H1 (cell line): ENCODE results near the gene IFNAR2. TPM values are rescaled to one million over a fixed set of nuclear protein-coding genes. Genes with fewer than 3 reads are reported as not detected.

ENCODE experiments used
- CTCF ChIA-PET: fragments of 300-600 bp; sonication (Branson Sonifier 250); formaldehyde crosslinking; loops from one replicate; lab custom pipeline; 2021; ENCODE audit not compliant: partially characterized antibody; lab: Charles Lee
- POLR2A ChIA-PET: fragments of 300-600 bp; sonication (Branson Sonifier 250); formaldehyde crosslinking; loops from one replicate; lab custom pipeline; 2021; ENCODE audit warnings: inconsistent platforms; ENCODE audit not compliant: partially characterized antibody; lab: Charles Lee
- DNase-seq, 2 experiments: peaks; one replicate each; pipeline versions ENCODE4 v3.0.0 to v3.0.0-alpha.2; 2010 to 2022; ENCODE audit warnings: low spot score in 2 of 2, low read depth in 1 of 2, mixed read lengths in 1 of 2
- FAIRE-seq: peaks from 2 replicates; lab custom pipeline; 2011; peaks lifted over from hg19 to GRCh38; lab: Jason Lieb, UNC
- H2AFZ ChIP-seq: 2 replicates; pipeline ENCODE4 v1.8.1; 2012; ENCODE audit warnings: low read length, inconsistent platforms
- H2AK5ac ChIP-seq: 2 replicates; pipeline ENCODE4 v1.6.1; 2013; ENCODE audit warnings: low read depth, low read length
- H2BK120ac ChIP-seq: replicated peaks from 2 replicates; pipeline ENCODE3; 2013; ENCODE audit warnings: low read depth, low read length, inconsistent platforms
- H2BK12ac ChIP-seq: 2 replicates; pipeline ENCODE4 v1.6.1; 2013; ENCODE audit warnings: low read depth, low read length
- H2BK15ac ChIP-seq: 2 replicates; pipeline ENCODE4 v1.6.1; 2013; ENCODE audit warnings: low read length
- H2BK20ac ChIP-seq: 2 replicates; pipeline ENCODE4 v1.6.1; 2013; ENCODE audit warnings: low read length
- H2BK5ac ChIP-seq: 2 replicates; pipeline ENCODE4 v1.6.1; 2013; ENCODE audit warnings: low read depth, low read length
- H3K14ac ChIP-seq: 2 replicates; pipeline ENCODE4 v1.6.1; 2013; ENCODE audit warnings: inconsistent platforms; ENCODE audit not compliant: insufficient read length
- H3K18ac ChIP-seq: 2 replicates; pipeline ENCODE4 v1.6.1; 2013; ENCODE audit warnings: low read length; ENCODE audit errors: extremely low read depth
- H3K23ac ChIP-seq: 2 replicates; pipeline ENCODE4 v1.6.1; 2013; ENCODE audit warnings: inconsistent platforms; ENCODE audit not compliant: insufficient read length
- H3K23me2 ChIP-seq: 2 replicates; pipeline ENCODE4 v1.6.1; 2013; ENCODE audit warnings: low read depth, low read length
- H3K27ac ChIP-seq: 2 replicates; pipeline ENCODE4 v1.6.1; 2011; ENCODE audit warnings: low read depth, low read length, inconsistent platforms
- H3K27me3 ChIP-seq, 4 experiments: replicated peaks in 1 of 4; 1 replicate in 1 of 4; 2 replicates in 3 of 4; pipeline versions ENCODE4 v1.6.1 to v1.8.1; 2011 to 2013; ENCODE audit warnings: low read length in 3 of 4, mild to moderate bottlenecking in 3 of 4, inconsistent platforms in 2 of 4, mixed read lengths in 2 of 4, moderate library complexity in 1 of 4; ENCODE audit not compliant: control insufficient read depth in 3 of 4, insufficient read depth in 3 of 4; ENCODE audit errors: extremely low read depth in 1 of 4
- H3K36me3 ChIP-seq, 4 experiments: 2 replicates each; pipeline versions ENCODE4 v1.6.1 to v1.8.1; 2011 to 2013; ENCODE audit warnings: mild to moderate bottlenecking in 4 of 4, low read length in 3 of 4, moderate library complexity in 2 of 4, control low read depth in 1 of 4, inconsistent platforms in 1 of 4; ENCODE audit not compliant: insufficient read depth in 4 of 4, control insufficient read depth in 2 of 4
- H3K4ac ChIP-seq: replicated peaks from 2 replicates; pipeline ENCODE3; 2013; ENCODE audit warnings: low read length, low read depth, mixed read lengths, inconsistent platforms; ENCODE audit not compliant: insufficient read length
- H3K4me1 ChIP-seq, 4 experiments: replicated peaks in 1 of 4; 1 replicate in 1 of 4; 2 replicates in 3 of 4; pipeline versions ENCODE4 v1.6.1 to v1.8.1; 2011 to 2013; ENCODE audit warnings: low read length in 3 of 4, inconsistent platforms in 2 of 4, mixed read lengths in 1 of 4; ENCODE audit not compliant: insufficient read depth in 4 of 4, control insufficient read depth in 3 of 4
- H3K4me2 ChIP-seq, 2 experiments: 2 replicates each; pipeline versions ENCODE4 v1.6.1 to v1.8.1; 2011 to 2013; ENCODE audit warnings: low read depth in 2 of 2, low read length in 2 of 2, control low read depth in 1 of 2, inconsistent platforms in 1 of 2, mild to moderate bottlenecking in 1 of 2; ENCODE audit not compliant: insufficient read depth in 1 of 2
- H3K4me3 ChIP-seq, 4 experiments: fragments of 200-600, 300-600 bp in 1 of 4; sonication (generic), shearing (Covaris generic), sonication (Bioruptor Twin) in 1 of 4; 2 replicates each; pipeline versions ENCODE4 v1.5.1 to v1.8.1; 2011 to 2016; ENCODE audit warnings: low read length in 4 of 4, low read depth in 3 of 4, control low read depth in 2 of 4, inconsistent platforms in 2 of 4, mild to moderate bottlenecking in 2 of 4, mixed read lengths in 1 of 4, moderate library complexity in 1 of 4; ENCODE audit not compliant: insufficient read depth in 2 of 4; ENCODE audit errors: extremely low read depth in 1 of 4
- H3K56ac ChIP-seq: replicated peaks from 2 replicates; pipeline ENCODE3; 2013; ENCODE audit warnings: low read depth, mild to moderate bottlenecking, mixed read lengths, low read length, inconsistent platforms; ENCODE audit not compliant: insufficient read length
- H3K79me1 ChIP-seq: 2 replicates; pipeline ENCODE4 v1.6.1; 2013; ENCODE audit warnings: low read depth, low read length, control low read depth
- H3K79me2 ChIP-seq, 2 experiments: 2 replicates each; pipeline versions ENCODE4 v1.6.1 to v1.8.1; 2012 to 2013; ENCODE audit warnings: low read length in 2 of 2, mild to moderate bottlenecking in 2 of 2, inconsistent platforms in 1 of 2; ENCODE audit not compliant: insufficient read depth in 2 of 2, control insufficient read depth in 1 of 2
- H3K9ac ChIP-seq, 4 experiments: replicated peaks in 1 of 4; 1 replicate in 1 of 4; 2 replicates in 3 of 4; pipeline versions ENCODE4 v1.6.1 to v1.8.1; 2011 to 2013; ENCODE audit warnings: low read depth in 3 of 4, low read length in 3 of 4, control low read depth in 2 of 4, mild to moderate bottlenecking in 2 of 4, moderate library complexity in 2 of 4, inconsistent platforms in 1 of 4; ENCODE audit errors: extremely low read depth in 1 of 4
- H3K9me3 ChIP-seq, 2 experiments: 2 replicates each; pipeline versions ENCODE4 v1.6.1 to v1.8.1; 2012 to 2013; ENCODE audit warnings: mild to moderate bottlenecking in 2 of 2, moderate library complexity in 2 of 2, control low read depth in 1 of 2, inconsistent platforms in 1 of 2, low read depth in 1 of 2, low read length in 1 of 2, mixed read lengths in 1 of 2; ENCODE audit not compliant: insufficient read depth in 2 of 2
- H4K20me1 ChIP-seq, 2 experiments: replicated peaks in 1 of 2; 2 replicates each; pipeline versions ENCODE3 to v1.8.1; 2011 to 2013; ENCODE audit warnings: inconsistent platforms in 2 of 2, low read length in 2 of 2, mild to moderate bottlenecking in 1 of 2; ENCODE audit not compliant: insufficient read depth in 2 of 2, control insufficient read depth in 1 of 2
- H4K5ac ChIP-seq: 2 replicates; pipeline ENCODE4 v1.6.1; 2013; ENCODE audit warnings: low read length, low read depth, mixed read lengths, inconsistent platforms; ENCODE audit not compliant: insufficient read length
- H4K8ac ChIP-seq: 2 replicates; pipeline ENCODE4 v1.8.0; 2013; ENCODE audit warnings: mild to moderate bottlenecking, moderate library complexity, low read length, inconsistent platforms; ENCODE audit not compliant: insufficient read depth; ENCODE audit errors: extremely low read depth
- H4K91ac ChIP-seq: replicated peaks from 2 replicates; pipeline ENCODE3; 2013; ENCODE audit warnings: low read length, mixed read lengths, inconsistent platforms; ENCODE audit not compliant: insufficient read length
- ASH2L ChIP-seq: fragments of 200-600, 300-600 bp; sonication (generic); IDR thresholded peaks from one replicate; pipeline ENCODE4 v1.7.1; 2017; ENCODE audit warnings: low read length
- CHD2 ChIP-seq: IDR thresholded peaks from 2 replicates; pipeline ENCODE4 v1.6.1; 2012; ENCODE audit warnings: low read length, improper control_type of control experiment
- EGR1 ChIP-seq: IDR thresholded peaks from 2 replicates; pipeline ENCODE4 v1.6.1; 2011; ENCODE audit warnings: low read depth, low read length, borderline replicate concordance
- HDAC2 ChIP-seq, 2 experiments: fragments of 300-600 bp in 1 of 2; sonication (generic) in 1 of 2; IDR thresholded peaks; 2 replicates each; pipeline ENCODE4 v1.6.1; 2011 to 2012; ENCODE audit warnings: low read depth in 2 of 2, low read length in 2 of 2, mild to moderate bottlenecking in 2 of 2, moderate library complexity in 2 of 2, borderline replicate concordance in 1 of 2, inconsistent platforms in 1 of 2
- HDAC6 ChIP-seq: IDR thresholded peaks from one replicate; pipeline ENCODE4 v1.7.1; 2012; ENCODE audit warnings: low read depth, mild to moderate bottlenecking, inconsistent platforms, low read length, moderate library complexity
- KDM4A ChIP-seq: IDR thresholded peaks from one replicate; pipeline ENCODE4 v1.7.1; 2012; ENCODE audit warnings: low read depth, mild to moderate bottlenecking, moderate library complexity, low read length, inconsistent platforms; ENCODE audit not compliant: severe bottlenecking
- PHF8 ChIP-seq: fragments of 200-600 bp; sonication (generic); conservative IDR thresholded peaks from 2 replicates; pipeline ENCODE4 v1.7.1; 2012; ENCODE audit warnings: low read depth, mild to moderate bottlenecking, inconsistent platforms, low read length, moderate library complexity
- POLR2A ChIP-seq, 2 experiments: IDR thresholded peaks; 1 replicate in 1 of 2; 2 replicates in 1 of 2; pipeline ENCODE4 v1.6.1; 2011; ENCODE audit warnings: low read depth in 2 of 2, low read length in 2 of 2, mild to moderate bottlenecking in 2 of 2; ENCODE audit errors: control extremely low read depth in 1 of 2
- RBBP5 ChIP-seq: IDR thresholded peaks from 2 replicates; pipeline ENCODE4 v1.7.1; 2012; ENCODE audit warnings: low read depth, mild to moderate bottlenecking, inconsistent platforms, low read length, moderate library complexity, borderline replicate concordance
- RFX5 ChIP-seq: IDR thresholded peaks from 2 replicates; pipeline ENCODE4 v1.6.1; 2011; ENCODE audit warnings: low read depth, low read length, improper control_type of control experiment, borderline replicate concordance
- SRF ChIP-seq: IDR thresholded peaks from 2 replicates; pipeline ENCODE4 v1.6.1; 2011; ENCODE audit warnings: mild to moderate bottlenecking, low read depth, low read length, moderate library complexity
- WGBS, 2 experiments: shearing (Covaris generic) in 1 of 2; methylation state at CpG; one replicate each; pipeline versions ENCODE4 v1.1.6 to v1.1.7; 2013 to 2015; ENCODE audit warnings: low lambda C conversion rate in 2 of 2, mixed read lengths in 2 of 2, inconsistent platforms in 1 of 2, low coverage in 1 of 2, missing lambda C conversion rate in 1 of 2; ENCODE audit not compliant: insufficient replicate concordance in 2 of 2, insufficient coverage in 1 of 2, insufficient read length in 1 of 2; ENCODE audit errors: extremely low coverage in 1 of 2, missing lambda C conversion rate in 1 of 2; 5-methylcytosine and 5-hydroxymethylcytosine counted together
- polyA plus RNA-seq, 7 experiments: library from polyadenylated mRNA; depleted of rRNA in 3 of 7; stranded (reverse) in 5 of 7; unstranded in 2 of 7; fragments of >200 nt in 5 of 7; fragments of 200-250 nt in 2 of 7; gene quantifications; 1 replicate in 5 of 7; 2 replicates in 1 of 7; 4 replicates in 1 of 7; pipeline versions ENCODE4 v1.2.1 to v1.2.3, GENCODE V29; 2011 to 2013; ENCODE audit warnings: missing spikeins in 2 of 7, mixed read lengths in 2 of 7
- total RNA-seq: library from RNA; stranded (reverse); fragmentation: NEBNext Ultra II Directional; extraction: Animal tissue kit (Norgen Biotek cat#: 25700); gene quantifications from 2 replicates; pipeline ENCODE4 v1.2.1, GENCODE V29; 2021
- TF ChIP-seq, protein P1 (sequence below): IDR thresholded peaks from 2 replicates; pipeline ENCODE4 v1.6.1; 2012; ENCODE audit warnings: inconsistent platforms

The IFNAR2 gene
- total and polyA plus RNA-seq, 2 of the 8 experiments (the other 6 are each of a cell fraction or from before 2014, with no cell fraction given): 12.2 to 16.1 TPM

GRCh38 chr21:33236766-33237165 lies 7.0 kb downstream of the IFNAR2 start:
- TF ChIP-seq SRF (no peak), ASH2L (no peak), PHF8 (no peak), RBBP5 (no peak), KDM4A (no peak), HDAC2 (IDR thresholded peaks at IDR 0.05; ENCODE audit: borderline replicate concordance in 1 of 2, low read depth in 2 of 2, low read length in 2 of 2) (no peak), CHD2 (no peak), HDAC6 (no peak), POLR2A (IDR thresholded peaks at IDR 0.05; ENCODE audit: control extremely low read depth in 1 of 2, low read depth in 2 of 2, low read length in 2 of 2) (no peak), EGR1 (no peak), RFX5 (no peak)
- TF ChIP-seq, protein P1, sequence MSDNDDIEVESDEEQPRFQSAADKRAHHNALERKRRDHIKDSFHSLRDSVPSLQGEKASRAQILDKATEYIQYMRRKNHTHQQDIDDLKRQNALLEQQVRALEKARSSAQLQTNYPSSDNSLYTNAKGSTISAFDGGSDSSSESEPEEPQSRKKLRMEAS: no peak
- Histone ChIP-seq H3K9me3 (peaks cover 29 to 31% of the 10 kb centered on the region in 2 experiments), H2AFZ (no peak overlapping the region), H2BK5ac (no peak overlapping the region), H3K23ac (no peak overlapping the region), H3K27me3 (no peaks in the 10 kb centered on the region), H3K9ac (no peak overlapping the region), H2BK12ac (no peak overlapping the region), H4K8ac (no peak overlapping the region), H2AK5ac (no peak overlapping the region), H3K4ac (no peak overlapping the region), H4K91ac (no peak overlapping the region), H3K36me3 (peaks cover 2 to 15% (median 5%) of the 10 kb centered on the region in 4 experiments; a peak in 5 of 8 replicates), H3K4me1 (peaks cover 0 to 3% (median under 1%) of the 10 kb centered on the region in 4 experiments; a peak in 2 of 7 replicates), H3K4me2 (no peak overlapping the region), H4K5ac (no peak overlapping the region), H3K18ac (no peak overlapping the region), H3K27ac (no peak overlapping the region), H3K56ac (no peak overlapping the region), H3K4me3 (no peak overlapping the region), H3K79me2 (peaks cover 0 to 28% of the 10 kb centered on the region in 2 experiments; a peak in 1 of 4 replicates), H3K79me1 (peaks cover 4% of the 10 kb centered on the region), H3K14ac (no peak overlapping the region), H4K20me1 (no peaks in the 10 kb centered on the region), H3K23me2 (no peaks in the 10 kb centered on the region), H2BK120ac (no peak overlapping the region), H2BK15ac (no peak overlapping the region), H2BK20ac (no peak overlapping the region)
- WGBS, 2 experiments: 92% methylated on average over 2 of the region's 2 CpGs; no CpG with 5 or more reads in 1 of the 2 experiments
- ChIA-PET POLR2A (interaction anchor here (0.7 kb wide), 1 partner anchor 33 kb away, joined by 3 read pairs; no protein-coding TSS in a partner anchor), CTCF (interaction anchor here (1.5 kb wide), 1 partner anchor 38 kb away, joined by 3 read pairs; no protein-coding TSS in a partner anchor)
- DNase-seq: no peak
- no peak for FAIRE-seq
